Measurements from ENCODE around the gene FOS. TPM values are rescaled to one million over a fixed set of nuclear protein-coding genes. Genes with fewer than 3 reads are reported as not detected.

Gene FOS
- total and polyA plus RNA-seq, 4 donors, result 63.7 to 879 (median 131) TPM

DNA sequence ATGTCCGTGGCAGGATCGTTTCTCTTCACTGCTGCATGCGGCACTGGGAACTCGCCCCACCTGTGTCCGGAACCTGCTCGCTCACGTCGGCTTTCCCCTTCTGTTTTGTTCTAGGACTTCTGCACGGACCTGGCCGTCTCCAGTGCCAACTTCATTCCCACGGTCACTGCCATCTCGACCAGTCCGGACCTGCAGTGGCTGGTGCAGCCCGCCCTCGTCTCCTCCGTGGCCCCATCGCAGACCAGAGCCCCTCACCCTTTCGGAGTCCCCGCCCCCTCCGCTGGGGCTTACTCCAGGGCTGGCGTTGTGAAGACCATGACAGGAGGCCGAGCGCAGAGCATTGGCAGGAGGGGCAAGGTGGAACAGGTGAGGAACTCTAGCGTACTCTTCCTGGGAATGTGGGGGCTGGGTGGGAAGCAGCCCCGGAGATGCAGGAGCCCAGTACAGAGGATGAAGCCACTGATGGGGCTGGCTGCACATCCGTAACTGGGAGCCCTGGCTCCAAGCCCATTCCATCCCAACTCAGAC lies 1.2 kb downstream of the FOS start:
- TF ChIP-seq, protein P1, sequence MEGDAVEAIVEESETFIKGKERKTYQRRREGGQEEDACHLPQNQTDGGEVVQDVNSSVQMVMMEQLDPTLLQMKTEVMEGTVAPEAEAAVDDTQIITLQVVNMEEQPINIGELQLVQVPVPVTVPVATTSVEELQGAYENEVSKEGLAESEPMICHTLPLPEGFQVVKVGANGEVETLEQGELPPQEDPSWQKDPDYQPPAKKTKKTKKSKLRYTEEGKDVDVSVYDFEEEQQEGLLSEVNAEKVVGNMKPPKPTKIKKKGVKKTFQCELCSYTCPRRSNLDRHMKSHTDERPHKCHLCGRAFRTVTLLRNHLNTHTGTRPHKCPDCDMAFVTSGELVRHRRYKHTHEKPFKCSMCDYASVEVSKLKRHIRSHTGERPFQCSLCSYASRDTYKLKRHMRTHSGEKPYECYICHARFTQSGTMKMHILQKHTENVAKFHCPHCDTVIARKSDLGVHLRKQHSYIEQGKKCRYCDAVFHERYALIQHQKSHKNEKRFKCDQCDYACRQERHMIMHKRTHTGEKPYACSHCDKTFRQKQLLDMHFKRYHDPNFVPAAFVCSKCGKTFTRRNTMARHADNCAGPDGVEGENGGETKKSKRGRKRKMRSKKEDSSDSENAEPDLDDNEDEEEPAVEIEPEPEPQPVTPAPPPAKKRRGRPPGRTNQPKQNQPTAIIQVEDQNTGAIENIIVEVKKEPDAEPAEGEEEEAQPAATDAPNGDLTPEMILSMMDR (IDR thresholded peaks at IDR 0.05; ENCODE audit: control extremely low read depth, extremely low read depth), result no peak
- Histone ChIP-seq H3K27ac (ENCODE audit: low read depth in 1 of 2, low read length in 1 of 2) (peak overlapping the region in 1 of 2 donors; percentile 98), H3K9ac (ENCODE audit: insufficient read depth in 1 of 2, low read length in 2 of 2) (peak overlapping the region; percentile 79 to 94), H3K36me3 (ENCODE audit: control insufficient read depth in 4 of 4, insufficient read depth in 4 of 4, low read length in 4 of 4) (peaks cover 10 to 17% (median 11%) of the 10 kb centered on the region in 4 donors), H3K4me1 (ENCODE audit: control insufficient read depth in 5 of 5, insufficient read depth in 5 of 5, low read length in 5 of 5) (peaks cover 0 to 39% (median 7%) of the 10 kb centered on the region in 5 donors), H3K4me3 (peak overlapping the region; percentile 91), H3K27me3 (ENCODE audit: control insufficient read depth in 3 of 3, insufficient read depth in 3 of 3, low read length in 2 of 3) (peaks cover 0 to 26% (median 11%) of the 10 kb centered on the region in 3 donors), H3K9me3 (ENCODE audit: control insufficient read depth in 4 of 4, insufficient read depth in 3 of 4, low read length in 3 of 4) (no peaks in the 10 kb centered on the region)
- 17 to 19% methylated on average over 26 of the region's 26 CpGs for WGBS, 2 donors
- DNase-seq (peak in 2 of 3 donors; percentile 61 to 71), ATAC-seq (ENCODE audit: insufficient read depth, low FRiP score) (no peak)

DNA sequence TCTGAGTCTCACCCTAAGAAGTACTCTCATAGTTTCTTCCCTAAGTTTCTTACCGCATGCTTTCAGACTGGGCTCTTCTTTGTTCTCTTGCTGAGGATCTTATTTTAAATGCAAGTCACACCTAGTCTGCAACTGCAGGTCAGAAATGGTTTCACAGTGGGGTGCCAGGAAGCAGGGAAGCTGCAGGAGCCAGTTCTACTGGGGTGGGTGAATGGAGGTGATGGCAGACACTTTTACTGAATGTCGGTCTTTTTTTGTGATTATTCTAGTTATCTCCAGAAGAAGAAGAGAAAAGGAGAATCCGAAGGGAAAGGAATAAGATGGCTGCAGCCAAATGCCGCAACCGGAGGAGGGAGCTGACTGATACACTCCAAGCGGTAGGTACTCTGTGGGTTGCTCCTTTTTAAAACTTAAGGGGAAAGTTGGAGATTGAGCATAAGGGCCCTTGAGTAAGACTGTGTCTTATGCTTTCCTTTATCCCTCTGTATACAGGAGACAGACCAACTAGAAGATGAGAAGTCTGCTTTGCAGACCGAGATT lies 1.7 kb downstream of the FOS start:
- H3K4me1 ChIP-seq (ENCODE audit: control insufficient read depth in 5 of 5, insufficient read depth in 5 of 5, low read length in 5 of 5), result peaks cover 0 to 35% (median 7%) of the 10 kb centered on the region in 5 donors
- TF ChIP-seq, protein P1 (IDR thresholded peaks at IDR 0.05; ENCODE audit: control extremely low read depth, extremely low read depth), result no peak
- H3K27ac ChIP-seq (ENCODE audit: low read depth in 1 of 2, low read length in 1 of 2), result peak overlapping the region in 1 of 2 donors; percentile 98
- no peak for ATAC-seq (ENCODE audit: insufficient read depth, low FRiP score)
- no peaks in the 10 kb centered on the region for H3K9me3 ChIP-seq (ENCODE audit: control insufficient read depth in 4 of 4, insufficient read depth in 3 of 4, low read length in 3 of 4)
- H3K36me3 ChIP-seq (ENCODE audit: control insufficient read depth in 4 of 4, insufficient read depth in 4 of 4, low read length in 4 of 4), result peaks cover 10 to 17% (median 11%) of the 10 kb centered on the region in 4 donors
- 79 to 91% methylated on average over 7 of the region's 7 CpGs for WGBS, 2 donors
- DNase-seq, result peak in 1 of 3 donors; percentile 72
- H3K27me3 ChIP-seq (ENCODE audit: control insufficient read depth in 3 of 3, insufficient read depth in 3 of 3, low read length in 2 of 3), result peaks cover 0 to 21% (median 10%) of the 10 kb centered on the region in 3 donors
- H3K4me3 ChIP-seq, result peak overlapping the region; percentile 91
- H3K9ac ChIP-seq (ENCODE audit: insufficient read depth in 1 of 2, low read length in 2 of 2), result peak overlapping the region; percentile 79 to 94

GRCh38 chr14:75280831-75281653 lies 2.4 kb downstream of the FOS start:
- ATAC-seq (ENCODE audit: insufficient read depth, low FRiP score) (no peak), DNase-seq (peak in 2 of 3 donors; percentile 76 to 81)
- Histone ChIP-seq H3K27me3 (ENCODE audit: control insufficient read depth in 3 of 3, insufficient read depth in 3 of 3, low read length in 2 of 3) (peaks cover 0 to 19% (median 10%) of the 10 kb centered on the region in 3 donors), H3K36me3 (ENCODE audit: control insufficient read depth in 4 of 4, insufficient read depth in 4 of 4, low read length in 4 of 4) (peaks cover 10 to 17% (median 11%) of the 10 kb centered on the region in 4 donors), H3K4me1 (ENCODE audit: control insufficient read depth in 5 of 5, insufficient read depth in 5 of 5, low read length in 5 of 5) (peaks cover 0 to 34% (median 7%) of the 10 kb centered on the region in 5 donors), H3K4me3 (peak overlapping the region; percentile 8), H3K9me3 (ENCODE audit: control insufficient read depth in 4 of 4, insufficient read depth in 3 of 4, low read length in 3 of 4) (no peaks in the 10 kb centered on the region), H3K9ac (ENCODE audit: insufficient read depth in 1 of 2, low read length in 2 of 2) (peak overlapping the region in 1 of 2 donors; percentile 94), H3K27ac (ENCODE audit: low read depth in 1 of 2, low read length in 1 of 2) (peak overlapping the region in 1 of 2 donors; percentile 74)
- TF ChIP-seq, protein P1 (IDR thresholded peaks at IDR 0.05; ENCODE audit: control extremely low read depth, extremely low read depth), result no peak
- 81 to 93% methylated on average over 17 of the region's 17 CpGs for WGBS, 2 donors
